ES-I3 (cell line): ENCODE measurements around the gene ATRN.
A peak's percentile ranks its signal among the peaks of the same experiment; 100 is the strongest.
"Not testable (repeated sequence)": the region's sequence is repeated elsewhere in the genome, so short reads cannot be mapped to it uniquely, and the experiment has no call there.

Source experiments
- H3K36me3 ChIP-seq: 2 replicates; pipeline ENCODE4 v1.6.1; 2013; ENCODE audit warnings: mild to moderate bottlenecking, low read length, control low read depth, moderate library complexity; ENCODE audit not compliant: insufficient read depth
- H3K4me1 ChIP-seq: 2 replicates; pipeline ENCODE4 v1.6.1; 2013; ENCODE audit warnings: mild to moderate bottlenecking, control low read depth, low read length; ENCODE audit not compliant: insufficient read depth
- H3K9ac ChIP-seq: 2 replicates; pipeline ENCODE4 v1.6.1; 2013; ENCODE audit warnings: low read depth, mild to moderate bottlenecking, low read length, moderate library complexity
- H3K9me3 ChIP-seq: 2 replicates; pipeline ENCODE4 v1.6.1; 2013; ENCODE audit warnings: mild to moderate bottlenecking, low read length, moderate library complexity; ENCODE audit not compliant: control insufficient read depth, insufficient read depth

Gene ATRN

DNA sequence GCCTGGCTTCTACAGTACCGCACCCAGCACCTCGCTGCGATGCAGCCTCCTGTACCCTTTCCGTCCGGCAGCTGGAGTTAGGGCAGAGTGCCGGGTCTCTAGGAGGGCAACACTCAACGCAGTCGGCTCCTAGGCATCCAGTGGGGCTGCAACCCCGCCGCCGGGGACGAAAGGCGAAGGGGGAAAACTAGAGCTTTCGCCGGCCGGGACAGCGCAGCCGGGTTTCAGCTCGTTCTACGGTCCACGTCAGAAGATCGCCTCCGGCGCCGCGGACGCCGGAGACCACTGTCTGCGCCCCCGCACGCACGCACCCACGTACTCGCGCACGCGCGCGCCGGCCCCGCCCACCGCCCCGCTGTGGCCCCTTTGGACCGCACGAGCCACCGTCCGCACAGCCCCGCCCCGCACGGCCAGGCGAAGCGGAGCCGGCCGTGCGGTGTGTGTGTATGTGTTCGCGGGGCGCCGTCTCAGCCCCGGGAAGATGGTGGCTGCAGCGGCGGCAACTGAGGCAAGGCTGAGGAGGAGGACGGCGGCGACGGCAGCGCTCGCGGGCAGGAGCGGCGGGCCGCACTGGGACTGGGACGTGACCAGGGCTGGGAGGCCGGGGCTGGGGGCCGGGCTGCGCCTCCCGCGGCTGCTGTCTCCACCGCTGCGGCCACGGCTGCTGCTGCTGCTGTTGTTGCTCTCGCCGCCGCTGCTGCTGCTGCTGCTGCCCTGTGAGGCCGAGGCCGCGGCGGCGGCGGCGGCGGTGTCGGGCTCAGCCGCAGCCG lies at the start of gene ATRN:
ATRN (plus strand) TSS at position 392 of the 770 bp plus-strand sequence; CDS start at position 482, 90 bp downstream.
- no peaks in the 10 kb centered on the region for H3K4me1 ChIP-seq
- H3K9me3 ChIP-seq: no peaks in the 10 kb centered on the region
- no peaks in the 10 kb centered on the region for H3K36me3 ChIP-seq
- H3K9ac ChIP-seq: peak within 1 kb of the TSS; percentile 96

- Histone ChIP-seq H3K9me3 (no peaks in the 10 kb centered on the region), H3K36me3 (no peaks in the 10 kb centered on the region), H3K9ac (no peak overlapping the region), H3K4me1 (peaks cover 3% of the 10 kb centered on the region; the same call in 1 of the 2 replicates)
These were observed 48.8 kb upstream of the ATRN start for GRCh38 chr20:3421985-3422384.

- Histone ChIP-seq H3K9me3 (no peaks in the 10 kb centered on the region), H3K4me1 (peaks cover 3% of the 10 kb centered on the region; the same call in 1 of the 2 replicates), H3K36me3 (no peaks in the 10 kb centered on the region), H3K9ac (no peak overlapping the region)
These were observed 47.7 kb upstream of the ATRN start for GRCh38 chr20:3423126-3423525.

DNA sequence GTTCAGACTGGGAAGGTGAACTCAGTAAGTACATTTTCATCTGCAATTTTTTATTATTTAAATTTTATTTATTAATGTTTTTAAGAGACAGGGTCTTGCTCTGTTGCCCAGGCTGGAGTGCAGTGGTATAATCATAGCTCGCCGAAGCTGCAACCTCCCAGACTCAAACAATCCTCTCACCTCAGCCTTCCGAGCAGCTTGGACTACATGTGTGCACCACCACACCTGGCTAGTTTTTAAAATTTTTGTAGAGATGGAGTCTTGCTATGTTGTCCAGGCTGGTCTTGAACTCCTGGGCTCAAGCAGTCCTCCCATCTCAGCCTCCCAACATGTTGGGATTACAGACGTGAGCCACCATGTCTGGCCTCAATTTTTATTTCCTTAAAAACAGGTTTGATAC lies 44.1 kb upstream of the ATRN start:
- not testable (repeated sequence) for H3K4me1 ChIP-seq, H3K9ac ChIP-seq, H3K9me3 ChIP-seq, H3K36me3 ChIP-seq

DNA sequence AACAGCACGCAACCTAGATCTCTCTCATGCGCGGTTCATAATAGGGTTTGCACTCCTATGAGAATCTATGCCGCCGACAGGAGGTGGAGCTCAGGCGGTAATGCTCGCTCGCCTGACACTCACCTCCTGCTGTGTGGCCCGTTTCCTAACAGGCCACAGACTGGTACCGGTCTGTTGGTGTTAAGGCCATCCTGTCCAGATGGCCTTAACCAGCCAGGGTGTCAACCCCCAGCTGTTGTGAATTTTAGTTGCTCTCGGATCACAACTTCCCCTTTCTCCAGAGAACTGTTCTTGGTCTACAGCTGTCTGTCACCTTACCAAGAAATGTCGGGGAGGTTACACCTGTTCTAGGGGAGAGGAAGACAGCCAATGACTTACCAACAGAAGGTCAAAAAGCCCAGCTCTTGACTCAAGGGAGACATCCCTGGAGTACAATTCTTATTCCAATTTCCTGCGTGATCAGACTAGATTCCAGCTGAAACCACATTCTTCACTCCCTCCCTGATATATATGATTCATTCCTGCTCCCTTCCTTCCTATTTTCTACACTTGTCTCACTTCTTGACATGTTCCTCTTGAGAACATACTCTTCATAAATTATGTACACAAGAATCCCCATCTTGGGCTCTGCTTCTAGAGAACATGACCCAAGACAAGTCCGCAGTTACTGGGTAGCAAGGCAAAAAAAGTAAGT lies 40.3 kb upstream of the ATRN start:
- no peaks in the 10 kb centered on the region for H3K36me3 ChIP-seq
- no peak overlapping the region for H3K9ac ChIP-seq
- H3K9me3 ChIP-seq: no peaks in the 10 kb centered on the region
- H3K4me1 ChIP-seq: no peaks in the 10 kb centered on the region

- no peak overlapping the region for H3K9ac ChIP-seq
- no peaks in the 10 kb centered on the region for H3K4me1 ChIP-seq
- H3K9me3 ChIP-seq: no peaks in the 10 kb centered on the region
- H3K36me3 ChIP-seq: no peaks in the 10 kb centered on the region
These were observed 39.7 kb upstream of the ATRN start for GRCh38 chr20:3431109-3431508.

- Histone ChIP-seq H3K4me1 (no peaks in the 10 kb centered on the region), H3K9me3 (no peaks in the 10 kb centered on the region), H3K36me3 (no peaks in the 10 kb centered on the region), H3K9ac (no peak overlapping the region)
These were observed 38.0 kb upstream of the ATRN start for GRCh38 chr20:3432844-3433243.

GRCh38 chr20:3433744-3434143 lies 37.1 kb upstream of the ATRN start:
- Histone ChIP-seq H3K36me3 (no peaks in the 10 kb centered on the region), H3K9ac (no peak overlapping the region), H3K4me1 (no peaks in the 10 kb centered on the region), H3K9me3 (no peaks in the 10 kb centered on the region)

GRCh38 chr20:3434232-3434631 lies 36.6 kb upstream of the ATRN start:
- no peaks in the 10 kb centered on the region for H3K36me3 ChIP-seq
- H3K4me1 ChIP-seq: no peaks in the 10 kb centered on the region
- no peak overlapping the region for H3K9ac ChIP-seq
- H3K9me3 ChIP-seq: no peaks in the 10 kb centered on the region

DNA sequence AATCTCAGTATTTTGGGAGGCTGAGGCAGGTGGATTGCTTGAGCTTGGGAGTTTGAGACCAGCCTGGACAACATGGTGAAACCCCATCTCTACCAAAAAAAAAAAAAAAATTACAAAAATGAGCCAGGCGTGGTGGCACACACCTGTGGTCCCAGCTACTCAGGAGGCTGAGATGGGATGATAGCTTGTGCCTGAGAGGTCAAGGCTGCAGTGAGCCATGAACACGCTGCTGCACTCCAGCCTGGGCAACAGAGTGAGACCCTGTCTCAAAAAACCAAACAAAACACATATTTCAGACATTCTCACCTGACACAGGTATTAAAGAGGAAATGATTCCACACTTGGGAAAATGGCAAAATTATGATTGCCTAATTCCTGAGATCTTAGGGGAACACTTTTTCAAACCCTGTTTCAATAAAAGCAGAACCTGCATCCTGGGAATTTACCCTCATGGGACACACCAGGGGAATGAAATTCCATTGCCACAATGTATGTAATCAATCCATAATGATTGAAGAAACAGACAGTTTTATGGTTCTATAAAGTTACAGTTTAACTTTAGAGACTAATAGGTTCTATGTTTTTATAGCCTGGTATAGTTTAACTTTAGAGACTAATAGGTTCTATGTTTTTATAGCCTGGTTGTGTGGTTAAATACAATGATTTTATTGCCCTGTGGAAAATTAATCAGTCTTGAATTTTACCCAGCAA lies 33.8 kb upstream of the ATRN start:
- H3K9ac ChIP-seq: no peak overlapping the region
- H3K4me1 ChIP-seq: no peaks in the 10 kb centered on the region
- no peaks in the 10 kb centered on the region for H3K36me3 ChIP-seq
- no peaks in the 10 kb centered on the region for H3K9me3 ChIP-seq

DNA sequence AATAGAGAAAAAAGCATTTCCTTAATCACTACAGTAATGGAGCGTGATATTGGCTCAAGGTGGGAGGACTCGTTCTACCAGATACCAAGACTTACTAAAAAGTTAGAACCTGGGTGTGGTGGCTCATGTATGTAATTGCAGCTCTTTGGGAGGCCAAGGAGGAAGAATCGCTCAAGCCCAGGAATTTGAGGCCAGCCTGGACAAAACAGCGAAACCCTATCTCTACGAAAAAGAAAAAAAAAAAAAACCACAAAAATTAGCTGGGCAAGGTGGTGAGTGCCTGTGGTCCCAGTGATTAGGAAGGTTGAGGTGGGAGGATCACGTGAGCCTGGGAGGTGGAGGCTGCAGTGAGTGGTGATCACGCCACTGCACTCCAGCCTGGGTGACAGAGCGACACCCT lies 24.0 kb upstream of the ATRN start:
- no peaks in the 10 kb centered on the region for H3K4me1 ChIP-seq
- no peak overlapping the region for H3K9ac ChIP-seq
- H3K9me3 ChIP-seq: no peaks in the 10 kb centered on the region
- no peaks in the 10 kb centered on the region for H3K36me3 ChIP-seq

DNA sequence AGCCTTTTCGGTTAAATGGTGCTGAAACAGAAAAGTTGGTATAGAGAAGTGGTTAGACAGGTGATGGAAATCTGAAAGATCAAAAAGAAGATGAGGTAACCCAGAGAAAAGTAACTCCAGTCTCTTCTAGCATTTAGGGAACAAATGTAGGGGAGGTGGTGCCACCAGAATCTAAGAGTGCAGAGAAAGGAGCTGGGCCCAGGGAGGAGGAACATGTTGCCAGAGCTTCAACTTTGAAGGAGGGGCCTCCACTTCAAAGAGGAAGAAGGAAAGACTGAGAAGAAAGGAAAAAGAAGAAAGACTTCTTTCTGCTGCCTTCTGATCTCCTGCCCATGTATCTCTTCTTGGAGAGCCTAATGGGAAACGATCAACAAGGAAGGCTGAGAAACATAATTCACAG lies 23.5 kb upstream of the ATRN start:
- Histone ChIP-seq H3K4me1 (peaks cover 2% of the 10 kb centered on the region; the same call in 1 of the 2 replicates), H3K36me3 (no peaks in the 10 kb centered on the region), H3K9me3 (no peaks in the 10 kb centered on the region), H3K9ac (no peak overlapping the region)

DNA sequence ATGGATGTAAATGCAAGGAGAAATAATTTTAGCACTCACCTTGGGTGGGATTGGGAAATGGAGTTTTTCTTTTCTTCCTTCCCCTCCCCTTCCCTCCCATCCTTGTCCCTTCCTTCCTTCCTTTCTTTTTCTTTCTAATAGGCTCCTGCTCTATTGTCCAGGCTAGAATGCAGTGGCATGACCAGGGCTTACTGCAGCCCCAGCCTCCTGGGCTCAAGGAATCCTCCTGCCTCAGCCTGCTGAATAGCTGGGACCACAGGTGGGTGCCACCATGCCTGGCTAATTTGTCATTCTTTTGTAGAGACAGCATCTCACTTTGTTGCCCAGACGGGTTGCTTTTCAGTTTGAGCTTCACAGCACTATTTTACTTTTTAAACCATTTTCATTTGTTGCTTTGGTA lies 21.5 kb upstream of the ATRN start:
- no peak overlapping the region for H3K9ac ChIP-seq
- H3K9me3 ChIP-seq: no peaks in the 10 kb centered on the region
- peaks cover 3% of the 10 kb centered on the region; the same call in 1 of the 2 replicates for H3K4me1 ChIP-seq
- H3K36me3 ChIP-seq: no peaks in the 10 kb centered on the region

DNA sequence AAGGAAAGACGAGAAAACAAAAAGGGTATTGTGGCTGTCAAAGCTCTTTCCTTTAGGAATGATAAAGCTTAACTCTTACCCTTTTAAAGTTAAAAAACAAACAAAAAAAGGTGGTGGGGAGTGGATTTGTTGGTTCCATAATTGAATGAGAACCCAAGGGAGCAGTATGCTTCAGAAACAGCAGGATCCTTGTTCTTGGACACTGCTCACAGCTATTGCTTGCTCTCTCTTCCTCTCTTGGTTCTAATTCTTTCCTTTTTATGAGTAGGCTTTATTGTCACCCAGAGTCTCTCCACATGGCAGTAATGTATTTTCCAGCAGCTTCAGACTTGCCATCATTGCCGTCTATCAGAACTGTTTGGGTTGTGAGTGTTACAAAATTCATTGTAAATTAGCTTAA lies 18.7 kb upstream of the ATRN start:
- Histone ChIP-seq H3K36me3 (no peaks in the 10 kb centered on the region), H3K9me3 (no peaks in the 10 kb centered on the region), H3K4me1 (peaks cover 3% of the 10 kb centered on the region; the same call in 1 of the 2 replicates)

More for the DNA sequence above, 18.7 kb upstream of the ATRN start:
- H3K9ac ChIP-seq: no peak overlapping the region
